ENCODE results near the gene CAP2.

Gene CAP2

DNA sequence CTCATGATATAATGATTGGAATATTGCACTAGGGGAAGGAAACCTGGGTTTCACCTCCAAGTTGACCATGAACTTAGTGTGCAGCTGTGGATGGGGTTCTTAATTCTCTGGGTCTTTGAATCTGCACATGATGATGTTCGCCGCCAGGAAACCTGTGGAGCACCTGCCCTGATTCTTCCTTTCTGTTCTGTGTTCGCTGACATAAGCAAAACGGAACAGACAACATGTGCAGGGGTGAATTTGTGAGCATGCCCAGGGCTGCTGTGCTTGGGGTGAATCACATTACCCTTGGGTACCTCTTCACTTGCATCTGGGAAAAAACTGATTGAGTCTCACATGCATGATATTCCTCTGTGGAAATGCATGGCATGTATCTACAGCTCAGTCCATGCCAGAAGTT, 48.8 kb downstream of the CAP2 start:
- DNase-seq: no peak

DNA sequence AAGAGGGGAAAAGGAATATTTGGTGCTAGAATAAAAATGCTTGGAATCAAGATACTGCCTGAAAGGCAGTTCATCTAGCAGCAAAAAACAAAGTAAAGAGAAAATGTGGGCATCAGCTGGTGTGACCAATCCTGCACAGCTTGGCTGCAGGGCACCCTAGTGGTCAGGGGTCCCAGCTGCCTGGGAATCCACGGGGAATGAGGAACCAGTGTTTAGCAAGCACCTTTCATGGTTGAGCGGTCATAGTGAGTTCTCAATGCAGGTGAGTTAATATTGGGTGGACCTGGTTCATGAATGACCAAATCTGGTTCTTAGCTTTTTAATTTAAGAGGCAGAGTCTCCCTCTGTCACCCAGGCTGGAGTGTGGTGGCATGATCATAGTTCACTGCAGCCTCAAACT, 53.3 kb downstream of the CAP2 start:
- DNase-seq: peak; percentile 4

DNA sequence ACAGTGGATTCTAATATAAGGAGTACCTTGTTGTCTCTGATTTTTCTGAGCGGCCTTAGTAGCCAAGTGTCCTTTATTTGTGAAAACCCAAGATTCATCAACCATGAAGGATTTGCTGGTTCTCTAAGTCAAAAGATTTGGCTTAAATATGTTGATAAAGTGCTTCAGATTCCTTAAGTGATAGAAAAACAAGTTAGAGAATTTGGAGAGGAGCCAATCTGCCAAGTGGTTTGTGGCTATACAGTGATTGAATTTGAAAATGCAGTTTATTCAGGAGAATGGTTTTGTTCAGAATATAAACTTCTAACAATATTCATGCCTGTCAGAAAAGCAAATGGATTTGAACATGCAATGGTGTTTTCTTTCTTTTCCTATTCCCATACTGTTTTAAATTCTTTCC, 54.8 kb downstream of the CAP2 start:
- no peak for DNase-seq

DNA sequence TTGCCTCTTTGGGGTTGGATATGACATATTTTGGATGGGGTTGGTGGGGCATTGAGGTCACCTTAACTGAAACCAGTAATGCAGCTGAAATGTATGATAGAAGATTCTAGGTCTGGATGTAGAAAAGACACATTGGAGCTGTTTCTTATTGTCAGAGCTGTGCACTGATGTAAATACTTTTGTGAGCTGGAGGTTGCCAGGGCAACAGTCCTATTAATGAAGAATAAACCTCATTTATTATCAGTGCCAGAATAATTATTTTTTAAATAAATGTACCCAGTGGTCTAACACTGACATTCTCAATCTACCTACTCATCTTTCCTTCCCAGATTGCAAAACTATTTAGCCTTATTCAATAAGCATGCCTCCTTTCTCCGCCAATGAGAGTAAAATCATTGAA, 57.0 kb downstream of the CAP2 start:
- no peak for DNase-seq

DNA sequence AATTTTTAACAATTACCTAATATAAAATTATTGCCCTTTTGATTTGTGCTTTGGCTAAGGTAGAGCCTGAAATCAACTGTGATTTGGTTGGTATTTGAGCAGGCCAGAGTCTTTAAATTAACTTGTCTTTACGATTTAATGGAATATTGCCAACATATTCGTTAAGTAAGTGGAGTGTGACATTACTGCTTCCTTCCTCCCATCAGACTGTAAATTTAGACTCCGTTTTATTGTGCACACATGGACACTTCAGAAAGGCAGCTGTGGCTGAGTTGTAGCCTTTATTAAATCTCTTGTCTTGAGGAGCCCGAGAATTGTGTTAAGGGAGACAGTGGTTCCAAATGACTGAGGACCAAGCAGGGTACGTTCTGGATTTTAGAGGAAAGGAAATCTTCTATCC, 57.4 kb downstream of the CAP2 start:
- no peak for DNase-seq

DNA sequence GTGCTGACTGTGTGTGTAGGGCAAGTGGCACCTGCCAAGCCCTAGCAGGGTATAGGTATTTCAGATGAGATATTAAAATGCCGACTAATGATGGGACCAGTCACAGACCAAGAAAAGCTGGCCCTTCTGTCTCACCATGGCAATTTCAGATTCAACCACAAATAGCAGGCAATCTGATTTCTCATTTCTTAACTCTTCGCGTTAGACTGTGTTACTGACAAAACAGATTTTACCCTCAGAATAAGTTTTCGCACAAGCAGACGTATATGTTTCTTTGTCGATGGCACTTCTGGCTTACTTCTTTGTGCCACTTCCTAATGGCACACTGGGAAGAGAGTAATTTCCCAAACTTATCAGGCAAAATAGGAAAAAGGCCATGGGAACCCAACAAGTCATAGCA, 58.7 kb downstream of the CAP2 start:
- DNase-seq: no peak

DNA sequence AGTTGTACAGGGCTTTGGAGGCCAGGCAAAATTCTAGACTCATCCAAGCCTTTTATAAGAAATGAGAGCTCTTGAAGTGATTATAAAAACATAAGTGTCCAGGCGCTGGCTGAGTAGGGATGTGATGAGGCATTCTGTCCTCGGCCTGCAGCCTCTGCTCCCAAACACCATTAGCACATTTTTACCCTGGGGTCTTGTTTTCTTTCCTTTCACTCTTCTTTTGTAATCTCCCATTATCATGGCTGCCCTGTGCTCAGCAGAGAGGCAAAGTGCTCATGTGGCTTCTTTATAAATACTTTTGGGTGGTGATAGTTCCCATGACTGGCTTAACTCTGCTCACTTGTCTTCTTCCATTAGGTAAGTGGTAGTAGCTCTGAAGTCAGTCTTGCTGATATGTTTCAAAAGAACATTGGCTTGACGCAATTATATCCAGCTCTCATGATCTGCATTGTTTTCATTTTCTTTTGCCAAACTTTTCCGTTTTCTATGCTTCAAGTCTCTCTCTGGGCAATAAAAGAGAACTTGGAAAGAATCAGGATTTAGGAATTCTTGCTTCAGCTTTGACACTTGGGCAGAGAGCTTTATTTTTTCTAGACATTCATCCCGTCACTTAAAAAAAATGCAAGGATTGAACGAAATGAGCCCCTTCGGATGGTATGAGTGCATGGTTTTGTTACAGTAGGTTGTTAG, 61.1 kb downstream of the CAP2 start:
- DNase-seq: no peak

DNA sequence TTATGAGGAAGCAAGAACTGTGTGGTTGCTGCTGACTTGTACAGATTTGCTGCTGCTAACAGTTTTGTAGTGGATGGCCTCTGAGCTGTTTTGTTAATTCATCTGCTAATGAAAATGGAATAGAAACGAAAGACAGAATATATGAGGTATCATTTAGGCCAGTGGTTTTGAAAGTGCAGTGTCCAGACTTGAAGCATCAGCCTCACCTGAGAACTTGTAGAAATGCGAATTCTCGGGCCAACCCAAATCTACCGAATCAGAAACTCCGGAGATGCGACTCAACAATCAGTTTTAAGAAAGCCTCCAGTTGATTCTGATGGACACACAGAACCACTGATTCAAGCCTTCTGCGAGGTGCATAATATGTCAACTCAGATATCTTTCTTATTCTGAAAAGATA, 62.5 kb downstream of the CAP2 start:
- no peak for DNase-seq

DNA sequence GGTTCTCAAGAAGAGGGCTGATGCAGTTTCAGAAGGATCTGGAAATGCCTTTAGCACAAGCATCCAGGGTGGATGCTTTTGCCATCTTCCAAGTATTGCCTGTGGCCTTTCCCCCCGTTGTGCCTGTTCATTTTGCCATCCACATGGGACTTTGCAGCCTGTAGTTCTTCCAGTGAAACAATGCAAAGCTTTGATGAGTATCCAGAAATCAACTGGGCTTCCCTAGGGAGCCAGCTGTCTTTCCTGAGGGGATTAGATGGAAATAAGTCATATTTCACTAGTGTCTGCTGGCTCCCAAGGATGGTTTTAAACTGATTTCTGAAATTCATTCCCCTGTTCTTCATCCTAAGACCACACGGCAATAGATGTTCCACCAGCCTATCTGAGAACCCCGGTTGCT, 63.3 kb downstream of the CAP2 start:
- no peak for DNase-seq

DNA sequence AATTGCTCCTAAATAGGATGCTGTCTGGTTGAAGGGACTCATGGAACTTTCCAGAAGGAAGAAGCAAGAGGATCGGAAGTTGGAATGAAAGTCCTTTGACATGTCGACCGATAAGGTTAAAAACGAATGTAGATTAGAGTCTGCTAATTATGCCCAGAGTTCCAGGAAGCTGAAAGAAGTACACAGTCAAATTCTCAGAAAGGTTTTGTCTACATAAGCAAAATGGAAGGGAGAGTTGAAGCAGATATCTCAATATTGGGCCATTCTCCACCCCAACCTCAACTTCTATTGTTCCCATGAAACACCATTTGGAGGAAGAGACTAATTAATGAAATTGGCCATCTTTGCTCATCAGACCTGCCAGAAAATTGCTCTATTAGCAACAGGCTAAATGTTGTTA, 64.0 kb downstream of the CAP2 start:
- no peak for DNase-seq

DNA sequence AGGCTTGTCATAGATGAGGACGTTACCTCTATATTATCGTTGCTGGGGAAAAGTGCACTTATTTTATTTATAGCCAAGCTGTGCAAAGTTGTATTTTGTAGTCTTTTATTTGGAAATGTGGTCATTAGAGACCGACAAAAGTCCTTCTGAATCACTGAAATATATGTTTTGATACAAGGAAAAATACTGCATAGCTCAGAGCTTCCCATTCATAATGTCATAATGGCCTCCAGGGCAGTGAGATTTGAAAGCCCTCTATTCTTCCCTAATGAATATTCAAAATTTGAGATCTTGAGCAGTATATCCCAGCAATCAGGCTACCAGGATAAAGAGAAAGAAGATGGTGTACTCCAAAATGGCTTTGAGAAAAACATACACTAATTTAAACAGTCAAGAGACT, 64.6 kb downstream of the CAP2 start:
- DNase-seq: no peak

DNA sequence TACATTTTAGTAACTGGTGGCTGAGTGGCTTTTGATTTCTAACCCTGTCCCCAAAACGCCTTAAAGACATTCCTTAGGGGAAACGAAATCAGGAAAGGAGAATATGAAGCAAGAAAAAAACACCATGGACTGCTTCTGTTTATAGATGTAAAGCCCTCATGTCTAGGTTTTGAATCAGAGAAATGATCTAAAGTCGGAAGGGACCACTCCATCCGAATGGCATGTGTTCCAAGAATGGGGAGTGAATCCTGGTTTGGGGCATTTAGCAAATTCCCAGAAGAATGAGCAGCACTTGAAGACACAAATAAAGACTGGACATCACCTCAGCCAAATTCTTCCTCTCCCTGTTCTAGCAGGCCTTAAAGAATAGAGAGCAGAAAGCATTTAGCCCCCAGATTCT, 65.6 kb downstream of the CAP2 start:
- DNase-seq: no peak

DNA sequence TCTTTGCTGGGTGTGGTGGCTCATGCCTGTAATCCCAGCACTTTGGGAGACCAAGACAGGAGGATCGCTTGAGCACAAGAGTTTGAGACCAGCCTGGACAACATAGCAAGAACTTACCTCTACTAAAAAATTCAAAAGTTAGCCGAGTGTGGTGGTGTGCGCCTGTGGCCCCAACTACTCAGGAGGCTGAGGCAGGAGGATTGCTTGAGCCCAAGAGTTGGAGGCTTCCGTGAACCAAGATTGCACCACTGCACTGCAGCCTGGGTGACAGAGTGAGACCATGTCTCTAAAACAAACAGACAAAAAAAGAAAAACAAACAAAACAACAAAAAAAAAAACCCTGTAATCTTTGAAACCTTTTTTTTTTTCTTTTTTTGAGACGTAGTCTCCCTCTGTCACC, 67.5 kb downstream of the CAP2 start:
- DNase-seq: no peak

DNA sequence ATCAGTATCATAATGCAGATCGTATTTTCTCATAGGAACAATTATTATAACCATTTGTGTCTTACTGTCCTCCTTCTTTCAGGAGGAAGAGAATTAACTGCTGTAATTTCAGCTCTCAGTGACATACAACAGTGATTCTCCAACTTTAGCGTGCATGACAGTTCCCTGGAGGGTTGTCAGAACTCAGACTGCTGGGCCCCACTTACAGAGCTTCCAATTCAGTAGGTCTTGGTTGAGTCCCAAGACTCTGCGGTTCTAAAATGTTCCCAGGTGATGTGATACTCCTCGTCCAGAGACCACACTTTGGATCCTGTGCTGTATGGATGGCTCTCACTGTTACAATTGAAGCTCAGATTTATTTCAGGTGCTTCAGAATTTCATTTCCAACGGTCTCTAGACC, 72.8 kb downstream of the CAP2 start:
- no peak for DNase-seq

DNA sequence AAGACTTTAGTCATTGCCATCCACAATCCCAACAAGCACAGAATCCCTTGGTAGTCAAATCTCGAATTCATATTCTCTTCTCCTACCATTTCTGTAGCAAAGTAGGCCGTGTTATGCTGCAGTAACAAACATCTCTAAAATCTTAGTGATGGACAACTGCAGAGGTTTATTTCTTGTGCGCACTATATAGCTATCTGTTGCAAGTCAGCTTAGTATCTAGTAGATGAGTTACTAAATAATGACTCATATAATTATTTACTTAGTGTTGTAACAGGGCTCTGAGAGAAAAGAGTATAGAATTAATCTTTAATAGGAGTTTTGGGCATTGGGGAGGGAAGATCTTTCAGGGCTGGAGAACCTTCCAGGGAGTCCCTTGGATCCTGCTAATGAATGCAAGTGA, 73.3 kb downstream of the CAP2 start:
- DNase-seq: peak; percentile 29

DNA sequence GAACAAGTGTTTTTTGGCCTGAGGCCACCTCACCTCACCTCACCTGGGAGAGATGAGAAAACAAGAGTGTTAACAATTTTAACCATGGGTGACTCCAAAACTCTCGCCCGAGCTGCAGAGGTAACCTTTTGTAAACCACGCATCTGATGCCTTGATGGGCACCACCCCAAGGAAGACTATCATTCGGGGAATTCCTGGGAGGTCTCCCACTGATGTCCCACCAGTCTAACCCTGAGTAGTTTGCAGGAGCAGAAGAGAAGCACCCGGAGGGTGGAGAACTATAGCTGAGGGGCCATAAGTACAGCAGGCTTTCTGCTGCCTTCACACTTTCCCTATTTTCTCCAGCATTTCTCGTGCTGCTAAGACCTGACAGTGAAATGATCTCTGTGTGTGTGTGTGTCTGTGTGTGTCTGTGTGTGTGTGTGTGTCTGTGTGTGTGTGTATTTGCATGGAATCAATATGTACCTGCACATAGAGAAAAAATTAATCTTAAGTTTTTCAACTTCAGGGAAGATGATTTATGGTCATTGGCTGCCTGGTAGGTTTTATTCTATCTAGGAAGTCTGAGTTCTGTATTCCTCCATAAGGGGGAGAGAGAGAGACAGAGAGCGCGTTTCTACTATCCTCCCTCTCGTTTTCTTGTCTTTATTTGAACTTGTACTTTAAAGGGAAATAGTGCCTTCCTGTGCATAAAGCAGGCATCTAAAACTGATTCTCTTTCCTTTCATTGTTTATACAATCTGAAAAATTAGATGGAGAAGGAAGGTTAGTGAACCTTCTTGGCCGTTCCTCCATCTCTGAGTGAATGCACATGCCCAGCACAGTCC, 75.8 kb downstream of the CAP2 start:
- DNase-seq: no peak

DNA sequence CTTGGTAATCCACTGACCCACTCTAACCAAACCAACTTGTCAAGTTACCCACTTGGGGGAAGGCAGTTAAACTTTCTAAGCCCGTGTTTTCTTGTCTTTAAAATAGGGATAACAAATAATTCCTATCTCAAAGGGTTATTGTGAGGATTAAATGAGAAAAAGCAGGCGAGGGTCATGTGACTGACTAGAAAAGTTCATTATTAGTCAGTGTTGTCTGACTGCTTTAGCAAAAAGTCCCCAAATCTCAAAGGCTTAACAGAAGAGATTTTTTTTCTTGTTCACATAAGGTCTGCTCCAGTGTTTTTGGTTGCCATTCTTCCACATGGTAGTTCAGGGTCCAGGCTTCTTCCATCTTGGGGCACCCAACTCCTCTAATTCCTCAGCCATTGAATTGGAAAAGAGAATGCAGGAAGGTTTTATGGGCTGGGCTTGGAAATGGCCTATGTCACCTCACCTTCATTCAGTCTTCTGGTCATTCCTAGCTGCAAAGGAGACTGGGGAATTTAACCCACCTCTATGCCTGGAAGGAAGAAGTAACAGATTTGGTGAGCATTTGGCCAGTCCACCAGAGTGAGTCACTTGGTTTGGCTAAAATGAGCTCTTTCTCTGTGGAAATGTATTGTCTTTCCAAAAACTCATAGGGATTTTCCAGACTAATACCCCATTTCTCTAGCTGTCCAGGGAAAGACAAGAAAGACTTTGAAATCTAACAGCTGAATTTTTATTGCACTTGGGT, 77.0 kb downstream of the CAP2 start:
- no peak for DNase-seq

DNA sequence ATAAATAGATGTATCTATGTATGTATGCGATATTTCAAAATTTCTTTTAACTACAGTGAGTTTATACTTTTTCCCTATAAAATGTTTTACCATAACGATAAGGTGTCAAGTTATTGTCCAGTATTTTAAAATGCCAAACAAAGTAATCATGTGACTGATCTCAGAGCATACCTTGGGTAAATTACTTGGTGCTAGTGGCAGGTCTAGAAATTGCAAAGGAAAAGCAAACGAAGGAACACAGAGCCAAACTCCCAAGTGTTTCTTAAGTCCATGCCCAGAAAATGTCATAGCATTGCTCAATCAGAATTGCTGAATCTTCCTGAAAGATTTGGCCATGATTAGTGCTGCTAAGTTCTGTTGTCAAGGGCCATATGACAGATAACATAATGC, 77.5 kb downstream of the CAP2 start:
- no peak for DNase-seq

DNA sequence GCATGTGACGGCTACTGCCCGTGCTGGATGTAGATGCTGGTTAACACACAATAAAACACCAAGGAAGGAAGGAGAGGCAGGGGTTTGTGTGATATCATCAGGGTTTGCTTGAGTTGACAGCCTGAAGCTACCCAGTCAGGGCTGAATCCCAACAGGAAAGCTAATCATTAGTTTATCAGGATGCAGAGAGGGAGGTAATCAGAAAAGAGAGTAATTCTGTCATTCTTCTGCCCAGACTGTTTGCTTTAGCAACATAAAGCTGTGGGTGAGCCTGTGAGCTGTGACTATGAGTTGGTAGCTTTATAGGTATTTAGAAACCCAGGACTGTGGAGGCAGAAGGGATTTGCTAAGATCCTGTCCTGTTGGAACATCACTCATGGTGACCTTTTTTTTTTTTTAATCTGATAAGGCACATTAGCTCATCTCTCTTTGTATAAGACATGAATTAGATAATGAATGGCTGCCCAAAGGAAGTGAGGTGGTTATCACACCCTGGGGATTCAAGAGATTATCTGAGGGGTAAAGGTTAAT, 79.3 kb downstream of the CAP2 start:
- DNase-seq: no peak

DNA sequence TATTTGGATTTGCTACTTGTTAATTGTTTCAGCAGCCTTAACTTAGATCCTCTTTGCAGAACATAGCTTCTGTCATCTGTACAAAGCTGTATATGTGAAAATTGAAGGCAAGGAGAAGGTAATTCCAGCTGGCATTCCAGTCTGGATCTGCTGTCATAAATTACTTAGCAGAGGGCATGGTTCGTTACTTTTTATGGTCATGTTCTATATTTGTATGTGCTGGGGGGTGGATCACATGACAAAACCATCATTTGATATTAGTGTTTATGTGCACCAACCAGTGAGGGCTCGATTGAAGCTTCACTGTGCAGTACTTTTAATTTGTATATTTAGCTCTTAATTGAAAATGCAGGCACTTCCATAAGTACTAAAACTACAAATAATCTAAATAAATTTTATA, 80.2 kb downstream of the CAP2 start:
- no peak for DNase-seq

DNA sequence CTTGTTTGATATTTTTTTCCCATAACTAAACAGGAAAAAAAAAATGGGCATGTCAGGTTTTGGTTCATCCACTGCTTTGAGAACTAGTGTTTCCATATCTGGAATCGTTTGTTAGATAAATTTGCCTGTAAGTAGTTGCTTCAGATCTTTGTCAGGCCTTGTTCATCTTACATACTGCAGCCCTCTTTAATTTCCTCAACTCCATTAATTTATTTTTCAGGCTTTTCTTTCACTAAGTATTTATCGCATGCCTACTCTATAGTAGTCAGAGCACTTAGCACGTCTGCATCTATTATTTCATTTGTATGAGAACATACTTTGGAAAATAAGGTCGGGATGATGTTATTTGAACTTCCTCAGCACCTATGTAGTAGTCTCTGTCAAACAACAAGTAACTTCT, 80.9 kb downstream of the CAP2 start:
- DNase-seq: no peak

DNA sequence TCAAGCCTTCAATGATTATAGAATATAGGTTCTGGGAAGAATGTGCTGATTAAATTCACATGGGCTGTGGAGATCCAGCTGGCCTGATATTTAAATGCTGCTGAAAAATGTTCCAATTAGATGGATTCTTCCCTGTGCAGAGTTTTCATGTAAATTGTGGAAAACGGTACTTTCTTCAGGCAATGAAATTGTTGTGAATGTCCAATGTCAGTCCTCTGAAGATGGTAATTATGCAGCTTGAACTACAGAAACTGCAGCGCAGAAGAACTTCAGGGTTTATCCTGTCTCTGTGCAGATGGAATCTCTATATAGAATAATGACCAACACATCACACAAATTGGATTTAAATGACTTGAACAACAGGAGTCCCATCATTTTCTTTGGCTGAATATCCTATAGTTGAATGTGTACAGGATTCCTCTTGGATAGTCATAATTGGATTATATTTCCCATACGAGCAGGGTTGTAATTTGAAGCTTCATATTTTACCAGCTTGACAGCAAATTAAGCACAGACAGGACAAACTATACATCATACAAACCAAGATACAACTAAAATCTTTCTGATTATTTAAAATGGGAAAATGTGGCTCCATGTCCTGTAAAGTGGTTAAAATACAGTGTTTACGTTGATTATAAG, 82.3 kb downstream of the CAP2 start:
- DNase-seq: no peak

DNA sequence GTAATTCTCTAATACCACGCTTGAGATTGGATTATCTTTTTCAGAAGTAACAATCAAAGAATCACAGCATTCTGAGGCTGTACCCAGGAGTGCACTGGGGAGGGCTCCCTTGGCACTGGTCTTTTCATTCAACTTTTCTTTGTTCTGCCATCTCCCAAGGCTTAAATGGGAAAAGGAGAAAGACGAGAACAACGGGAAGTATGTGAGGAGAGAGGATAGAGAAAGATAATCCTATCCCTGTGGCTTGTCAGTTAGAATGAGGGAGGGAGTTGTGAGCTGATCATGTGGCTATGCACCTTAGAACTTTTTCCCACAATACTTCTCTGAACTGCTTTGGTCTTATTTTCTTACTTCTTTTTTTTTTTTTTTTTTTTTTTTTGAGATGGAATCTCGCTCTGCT, 83.1 kb downstream of the CAP2 start:
- DNase-seq: no peak

Data from DMS53 (cell line).